DOHH2 (cell line): ENCODE data around the gene MKLN1.

Experiments
- H3F3A ChIP-seq: fragments of 200-600 bp; sonication (generic), shearing (Covaris generic); 2 replicates; pipeline ENCODE4 v1.6.0; 2016; ENCODE audit warnings: antibody characterized with exemption, mild to moderate bottlenecking; ENCODE audit not compliant: control insufficient read depth, insufficient read depth
- H3K27ac ChIP-seq: fragments of 200-600 bp; sonication (generic); 2 replicates; pipeline ENCODE4 v1.5.1; 2014; ENCODE audit warnings: low read depth, mild to moderate bottlenecking, low read length, moderate library complexity
- H3K27me3 ChIP-seq: fragments of 200-600 bp; sonication (generic); 2 replicates; pipeline ENCODE4 v1.6.1; 2014; ENCODE audit warnings: mild to moderate bottlenecking, low read length, mixed read lengths; ENCODE audit not compliant: control insufficient read depth
- H3K36me3 ChIP-seq: fragments of 200-600 bp; sonication (generic); 2 replicates; pipeline ENCODE4 v1.6.1; 2014; ENCODE audit warnings: mild to moderate bottlenecking, low read length, moderate library complexity, mixed read lengths; ENCODE audit not compliant: control insufficient read depth
- H3K4me1 ChIP-seq: fragments of 200-600 bp; sonication (generic); 2 replicates; pipeline ENCODE4 v1.6.1; 2014; ENCODE audit warnings: mild to moderate bottlenecking, low read length, mixed read lengths; ENCODE audit not compliant: control insufficient read depth
- H3K4me2 ChIP-seq: fragments of 200-600 bp; sonication (generic); 2 replicates; pipeline ENCODE4 v1.6.0; 2014; ENCODE audit warnings: mild to moderate bottlenecking, low read length, moderate library complexity
- H3K4me3 ChIP-seq: fragments of 200-600 bp; sonication (generic); 2 replicates; pipeline ENCODE4 v1.5.1; 2014; ENCODE audit warnings: mild to moderate bottlenecking, low read length, mixed read lengths
- H3K79me2 ChIP-seq: fragments of 200-600 bp; sonication (generic); 2 replicates; pipeline ENCODE4 v1.6.1; 2014; ENCODE audit warnings: mild to moderate bottlenecking, low read length, mixed read lengths; ENCODE audit not compliant: control insufficient read depth
- H3K9me2 ChIP-seq: fragments of 200-600 bp; sonication (generic); replicated peaks from 2 replicates; pipeline ENCODE4 v1.6.1; 2014; ENCODE audit warnings: mild to moderate bottlenecking, low read length, mixed read lengths; ENCODE audit not compliant: control insufficient read depth
- H3K9me3 ChIP-seq: fragments of 200-600 bp; sonication (generic); 2 replicates; pipeline ENCODE4 v1.6.1; 2014; ENCODE audit warnings: antibody characterized with exemption, low read length, mixed read lengths; ENCODE audit not compliant: control insufficient read depth, insufficient read depth
- H4K20me1 ChIP-seq: fragments of 200-600 bp; sonication (generic); 2 replicates; pipeline ENCODE4 v1.6.0; 2014; ENCODE audit warnings: low read depth, mild to moderate bottlenecking, antibody characterized with exemption, low read length, moderate library complexity; ENCODE audit not compliant: control insufficient read depth, insufficient read depth
- CTCF ChIP-seq: fragments of 200-600 bp; sonication (generic); IDR thresholded peaks from one replicate; pipeline ENCODE4 v1.5.1; 2014; ENCODE audit warnings: antibody characterized with exemption, mild to moderate bottlenecking, low read depth, low read length; ENCODE audit not compliant: poor library complexity, severe bottlenecking
- EZH2phosphoT487 ChIP-seq: fragments of 200-600 bp; sonication (generic); IDR thresholded peaks from 2 replicates; pipeline ENCODE4 v1.6.1; 2017; ENCODE audit warnings: borderline replicate concordance, mild to moderate bottlenecking, antibody characterized with exemption, low read length, moderate library complexity, mixed read lengths

The MKLN1 gene

GRCh38 chr7:131335639-131336381 is 8.1 kb downstream of the MKLN1 start:
- Histone ChIP-seq H3K9me2 (no peaks in the 10 kb centered on the region), H3K27ac (no peak overlapping the region), H3K4me1 (peaks cover 12% of the 10 kb centered on the region), H3K4me2 (no peak overlapping the region), H3K9me3 (peaks cover 26% of the 10 kb centered on the region), H4K20me1 (no peaks in the 10 kb centered on the region), H3K4me3 (no peak overlapping the region), H3K27me3 (no peaks in the 10 kb centered on the region), H3F3A (peaks cover 10% of the 10 kb centered on the region), H3K79me2 (peaks cover 100% of the 10 kb centered on the region), H3K36me3 (peaks cover 65% of the 10 kb centered on the region)
- TF ChIP-seq EZH2phosphoT487 (no peak), CTCF (no peak)

GRCh38 chr7:131336956-131337355 is 9.3 kb downstream of the MKLN1 start:
- Histone ChIP-seq H3K9me2 (no peaks in the 10 kb centered on the region), H4K20me1 (no peaks in the 10 kb centered on the region), H3K27ac (no peak overlapping the region), H3K27me3 (no peaks in the 10 kb centered on the region), H3K4me1 (peaks cover under 1% of the 10 kb centered on the region), H3K9me3 (peaks cover 26% of the 10 kb centered on the region), H3K79me2 (peaks cover 100% of the 10 kb centered on the region), H3F3A (peaks cover 10% of the 10 kb centered on the region), H3K4me3 (no peak overlapping the region), H3K36me3 (peaks cover 66% of the 10 kb centered on the region), H3K4me2 (no peak overlapping the region)
- TF ChIP-seq EZH2phosphoT487: no peak
- no peak for TF ChIP-seq CTCF

GRCh38 chr7:131338173-131338572 is 10.5 kb downstream of the MKLN1 start:
- Histone ChIP-seq H3K79me2 (peaks cover 100% of the 10 kb centered on the region), H3K4me3 (no peak overlapping the region), H4K20me1 (no peaks in the 10 kb centered on the region), H3K9me3 (peaks cover 26% of the 10 kb centered on the region), H3K36me3 (peaks cover 72% of the 10 kb centered on the region), H3K4me1 (no peaks in the 10 kb centered on the region), H3K9me2 (no peaks in the 10 kb centered on the region), H3K4me2 (no peak overlapping the region), H3F3A (peaks cover 10% of the 10 kb centered on the region), H3K27me3 (no peaks in the 10 kb centered on the region), H3K27ac (no peak overlapping the region)
- no peak for TF ChIP-seq EZH2phosphoT487
- TF ChIP-seq CTCF: peak; percentile 33
